CD4-positive, CD25-positive, alpha-beta regulatory T cell (primary cell): ENCODE results near the gene KLF2. TPM values are rescaled to one million over a fixed set of nuclear protein-coding genes. Genes with fewer than 3 reads are reported as not detected.
"Not testable (repeated sequence)": the region's sequence is repeated elsewhere in the genome, so short reads cannot be mapped to it uniquely, and the experiment has no call there.

Experiments used
- ATAC-seq, 2 donors: fragments of 150-1000 bp; cut with Tn5 transposase; one replicate each; pipeline ENCODE4 v1.10.0; 2021; ENCODE audit warnings: low read depth in 2 of 2, moderate number of reproducible peaks in 2 of 2, moderate library complexity in 1 of 2
- DNase-seq, 3 donors: peaks; one replicate each; pipeline versions ENCODE4 v3.0.0 to v3.0.0-alpha.2; 2012 to 2022; ENCODE audit warnings: mixed read lengths in 1 of 3
- H3K27ac ChIP-seq: one replicate; pipeline ENCODE4 v1.7.0; 2013; ENCODE audit warnings: mild to moderate bottlenecking, low read length; ENCODE audit not compliant: insufficient read depth, poor library complexity, severe bottlenecking
- H3K27me3 ChIP-seq: one replicate; pipeline ENCODE4 v1.7.0; 2013; ENCODE audit warnings: low read length; ENCODE audit not compliant: control insufficient read depth, insufficient read depth
- H3K36me3 ChIP-seq: one replicate; pipeline ENCODE4 v1.7.0; 2013; ENCODE audit warnings: mild to moderate bottlenecking, low read length, moderate library complexity; ENCODE audit not compliant: control insufficient read depth, insufficient read depth
- H3K4me1 ChIP-seq: 2 replicates; pipeline ENCODE4 v1.7.0; 2013; ENCODE audit warnings: mild to moderate bottlenecking, low read length; ENCODE audit not compliant: insufficient read depth, control insufficient read depth, poor library complexity, severe bottlenecking
- H3K4me3 ChIP-seq: one replicate; pipeline ENCODE4 v1.7.0; 2013; ENCODE audit warnings: low read depth, mild to moderate bottlenecking, low read length, moderate library complexity
- H3K9me3 ChIP-seq, 2 experiments: 1 replicate in 1 of 2; 2 replicates in 1 of 2; pipeline ENCODE4 v1.7.0; 2013; ENCODE audit warnings: low read length in 2 of 2, mild to moderate bottlenecking in 1 of 2, moderate library complexity in 1 of 2; ENCODE audit not compliant: control insufficient read depth in 2 of 2
- H3K27ac Mint-ChIP-seq, 3 donors: one replicate each; pipeline ENCODE4 v1.8.0; 2020 to 2022; ENCODE audit warnings: mild to moderate bottlenecking in 3 of 3, mixed read lengths in 3 of 3, moderate library complexity in 2 of 3
- H3K27me3 Mint-ChIP-seq: one replicate; pipeline ENCODE4 v1.8.0; 2022; ENCODE audit warnings: mild to moderate bottlenecking, mixed read lengths
- H3K36me3 Mint-ChIP-seq: one replicate; pipeline ENCODE4 v1.8.0; 2020; ENCODE audit warnings: mixed read lengths
- H3K4me1 Mint-ChIP-seq, 4 donors: one replicate each; pipeline ENCODE4 v1.8.0; 2020 to 2022; ENCODE audit warnings: mixed read lengths in 4 of 4, mild to moderate bottlenecking in 1 of 4
- H3K4me3 Mint-ChIP-seq, 4 donors: one replicate each; pipeline ENCODE4 v1.8.0; 2020 to 2022; ENCODE audit warnings: mild to moderate bottlenecking in 4 of 4, mixed read lengths in 4 of 4, moderate library complexity in 3 of 4
- H3K9me3 Mint-ChIP-seq, 7 donors: one replicate each; pipeline ENCODE4 v1.8.0; 2020 to 2022; ENCODE audit warnings: mixed read lengths in 7 of 7, mild to moderate bottlenecking in 3 of 7, moderate library complexity in 2 of 7
- polyA plus RNA-seq, 4 donors: library from polyadenylated mRNA; unstranded; fragments of 300-500 nt; fragmentation: Illumina TruSeq; gene quantifications; one replicate each; pipeline ENCODE4 v1.2.3, GENCODE V29; 2021
- total RNA-seq: library from RNA; stranded (reverse); gene quantifications from one replicate; pipeline ENCODE4 v1.2.3, GENCODE V29; 2022

KLF2 gene
- total and polyA plus RNA-seq, 5 donors from 2014 or later: 95.1 to 725 (median 138) TPM

- Mint-ChIP-seq H3K27ac (peak overlapping the region in 2 of 3 donors; percentile 60 to 81), H3K4me3 (peak overlapping the region in 2 of 4 donors; percentile 13 to 33)
- peaks cover 60% of the 10 kb centered on the region for H3K4me1 ChIP-seq
Observed at GRCh38 chr19:16340092-16340491, 15.5 kb downstream of the KLF2 start.

DNA sequence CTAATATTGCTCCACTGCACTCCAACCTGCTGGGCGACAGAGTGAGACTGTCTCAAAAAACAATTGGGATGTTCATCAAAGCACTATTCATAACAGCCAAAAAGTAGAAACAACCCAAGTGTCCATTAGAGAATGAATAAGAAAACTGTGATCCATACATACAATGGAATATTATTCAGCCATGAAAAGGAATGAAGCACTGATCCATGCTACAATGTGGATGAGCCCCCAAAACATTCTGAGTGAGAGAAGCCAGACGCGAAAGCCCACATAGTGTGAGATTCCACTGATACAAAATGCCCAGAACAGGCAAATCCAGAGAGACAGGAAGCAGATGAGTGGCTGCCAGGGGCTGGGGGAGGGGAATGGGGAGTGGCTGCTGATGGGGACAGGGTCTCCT, 16.0 kb downstream of the KLF2 start:
- no peaks in the 10 kb centered on the region for H3K36me3 ChIP-seq
- no peak for DNase-seq
- no peaks in the 10 kb centered on the region for H3K9me3 Mint-ChIP-seq
- H3K27me3 Mint-ChIP-seq: no peaks in the 10 kb centered on the region
- H3K4me1 Mint-ChIP-seq: peaks cover 17 to 71% (median 41%) of the 10 kb centered on the region in 4 donors
- H3K4me3 ChIP-seq: no peak overlapping the region
- peaks cover 60% of the 10 kb centered on the region for H3K4me1 ChIP-seq
- ATAC-seq: no peak
- no peak overlapping the region for H3K27ac ChIP-seq
- peak overlapping the region in 2 of 4 donors; percentile 13 to 22 for H3K4me3 Mint-ChIP-seq
- no peaks in the 10 kb centered on the region for H3K27me3 ChIP-seq
- no peaks in the 10 kb centered on the region for H3K36me3 Mint-ChIP-seq
- peak overlapping the region in 2 of 3 donors; percentile 20 to 81 for H3K27ac Mint-ChIP-seq
- no peaks in the 10 kb centered on the region for H3K9me3 ChIP-seq

More at GRCh38 chr19:16340092-16340491, 15.5 kb downstream of the KLF2 start:
- Histone ChIP-seq H3K27ac (no peak overlapping the region), H3K4me3 (no peak overlapping the region), H3K27me3 (no peaks in the 10 kb centered on the region), H3K9me3 (no peaks in the 10 kb centered on the region), H3K36me3 (no peaks in the 10 kb centered on the region)
- no peaks in the 10 kb centered on the region for H3K36me3 Mint-ChIP-seq
- no peaks in the 10 kb centered on the region for H3K9me3 Mint-ChIP-seq
- H3K4me1 Mint-ChIP-seq: peaks cover 17 to 69% (median 36%) of the 10 kb centered on the region in 4 donors
- ATAC-seq: no peak
- DNase-seq: no peak
- no peaks in the 10 kb centered on the region for H3K27me3 Mint-ChIP-seq

DNA sequence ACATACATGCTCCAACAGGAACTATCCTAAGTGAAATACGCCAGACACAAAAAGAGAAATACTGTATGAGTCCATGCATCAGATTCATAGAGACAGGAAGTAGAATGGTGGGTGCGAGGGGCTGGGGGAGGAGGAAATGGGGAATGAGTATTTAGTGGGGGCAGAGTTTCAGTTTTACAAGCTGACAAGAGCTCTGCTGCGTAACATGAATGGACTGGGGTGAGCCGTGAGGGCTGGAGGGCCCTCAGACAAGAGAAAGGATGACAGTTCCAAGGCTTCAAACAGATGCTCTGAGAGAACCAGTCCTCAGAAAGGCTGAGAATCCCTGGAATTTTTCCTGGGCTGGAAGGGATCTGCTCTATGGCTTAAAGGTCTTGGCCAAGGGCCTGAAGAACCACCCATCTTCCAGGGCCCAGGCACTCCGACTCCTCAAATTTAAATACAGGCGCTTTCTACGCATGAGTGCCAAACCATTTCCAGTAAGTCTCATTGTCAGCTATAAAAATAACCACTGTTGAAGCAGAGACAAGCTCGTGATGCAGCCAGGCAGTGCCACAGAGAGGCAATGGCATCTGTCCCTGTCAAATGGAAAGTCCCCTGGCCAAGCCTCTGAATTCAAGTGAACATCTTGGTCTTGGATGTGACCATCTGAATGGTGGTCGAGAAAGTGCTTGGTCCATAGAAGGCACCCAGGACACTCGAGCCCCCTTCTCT, 17.5 kb downstream of the KLF2 start:
- H3K27ac ChIP-seq: peak overlapping the region; percentile 74
- no peaks in the 10 kb centered on the region for H3K36me3 ChIP-seq
- H3K9me3 ChIP-seq: no peaks in the 10 kb centered on the region
- DNase-seq: peak in 2 of 3 donors; percentile 43 to 81
- Mint-ChIP-seq H3K36me3 (no peaks in the 10 kb centered on the region), H3K9me3 (no peaks in the 10 kb centered on the region), H3K4me3 (peak overlapping the region; percentile 52 to 80 (median 73)), H3K4me1 (peaks cover 17 to 69% (median 41%) of the 10 kb centered on the region in 4 donors), H3K27me3 (no peaks in the 10 kb centered on the region), H3K27ac (peak overlapping the region; percentile 93 to 99 (median 95))
- H3K4me1 ChIP-seq: peaks cover 60% of the 10 kb centered on the region
- peak overlapping the region; percentile 32 for H3K4me3 ChIP-seq
- ATAC-seq: peak; percentile 44 to 56
- no peaks in the 10 kb centered on the region for H3K27me3 ChIP-seq

DNA sequence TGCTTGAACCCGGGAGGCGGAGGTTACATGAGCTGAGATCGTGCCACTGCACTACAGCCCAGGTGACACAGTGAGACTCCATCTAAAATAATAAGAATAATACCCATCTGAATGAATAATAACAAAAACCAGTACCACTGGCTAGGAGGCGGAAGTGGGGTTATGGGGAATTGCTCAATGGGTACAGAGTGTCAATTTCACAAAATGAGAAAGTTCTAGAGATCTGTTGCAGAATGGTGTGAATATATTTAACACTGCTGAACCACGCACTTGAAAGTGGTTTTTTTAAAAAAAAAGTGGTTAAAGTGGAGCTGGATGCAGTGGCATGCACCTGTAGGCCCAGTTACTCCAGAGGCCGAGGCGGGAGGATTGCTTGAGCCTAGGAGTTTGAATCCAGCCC, 18.5 kb downstream of the KLF2 start:
- Mint-ChIP-seq H3K4me3 (peak overlapping the region in 1 of 4 donors; percentile 7), H3K27me3 (no peaks in the 10 kb centered on the region), H3K4me1 (peaks cover 17 to 66% (median 38%) of the 10 kb centered on the region in 4 donors), H3K27ac (peak overlapping the region in 2 of 3 donors; percentile 93 to 99), H3K36me3 (no peaks in the 10 kb centered on the region), H3K9me3 (no peaks in the 10 kb centered on the region)
- Histone ChIP-seq H3K36me3 (no peaks in the 10 kb centered on the region), H3K27me3 (no peaks in the 10 kb centered on the region), H3K4me1 (peaks cover 50% of the 10 kb centered on the region), H3K9me3 (no peaks in the 10 kb centered on the region), H3K27ac (no peak overlapping the region), H3K4me3 (no peak overlapping the region)
- ATAC-seq (no peak), DNase-seq (no peak)

GRCh38 chr19:16345457-16345856, 20.8 kb downstream of the KLF2 start:
- peaks cover 3% of the 10 kb centered on the region for H3K36me3 Mint-ChIP-seq
- H3K4me1 ChIP-seq: peaks cover 33% of the 10 kb centered on the region

DNA sequence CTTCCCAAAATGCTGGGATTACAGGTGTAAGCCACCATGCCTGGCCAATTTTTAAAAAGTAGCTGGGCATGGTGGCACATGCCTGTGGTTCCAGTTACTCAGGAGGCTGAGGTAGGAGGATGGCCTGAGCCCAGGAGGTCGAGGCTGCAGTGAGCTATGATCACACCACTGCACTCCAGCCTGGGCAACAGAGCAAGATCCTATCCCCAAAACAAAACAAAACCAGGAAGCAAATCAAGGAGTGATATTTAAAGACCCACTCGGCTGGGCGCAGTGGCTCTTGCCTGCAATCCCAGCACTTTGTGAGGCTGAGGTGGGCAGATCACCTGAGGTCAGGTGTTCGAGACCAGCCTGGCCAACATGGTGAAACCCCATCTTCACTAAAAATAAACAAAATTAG, 22.5 kb downstream of the KLF2 start:
- H3K27me3 Mint-ChIP-seq, H3K36me3 Mint-ChIP-seq, H3K27me3 ChIP-seq, H3K27ac ChIP-seq, H3K27ac Mint-ChIP-seq, H3K9me3 ChIP-seq, H3K4me3 ChIP-seq, H3K36me3 ChIP-seq, DNase-seq, ATAC-seq, H3K4me3 Mint-ChIP-seq, H3K9me3 Mint-ChIP-seq: not testable (repeated sequence)
- H3K4me1 ChIP-seq: peaks cover 33% of the 10 kb centered on the region
- peaks cover 15 to 59% (median 27%) of the 10 kb centered on the region in 4 donors for H3K4me1 Mint-ChIP-seq

More at GRCh38 chr19:16345457-16345856, 20.8 kb downstream of the KLF2 start:
- Mint-ChIP-seq H3K4me1 (peaks cover 12 to 58% (median 27%) of the 10 kb centered on the region in 4 donors), H3K9me3 (no peaks in the 10 kb centered on the region), H3K4me3 (peak overlapping the region in 1 of 4 donors; percentile 13), H3K27me3 (no peaks in the 10 kb centered on the region), H3K27ac (peak overlapping the region in 2 of 3 donors; percentile 0 to 52)
- DNase-seq: no peak
- Histone ChIP-seq H3K9me3 (no peaks in the 10 kb centered on the region), H3K27ac (no peak overlapping the region), H3K36me3 (no peaks in the 10 kb centered on the region), H3K4me3 (no peak overlapping the region), H3K27me3 (no peaks in the 10 kb centered on the region)
- ATAC-seq: no peak

DNA sequence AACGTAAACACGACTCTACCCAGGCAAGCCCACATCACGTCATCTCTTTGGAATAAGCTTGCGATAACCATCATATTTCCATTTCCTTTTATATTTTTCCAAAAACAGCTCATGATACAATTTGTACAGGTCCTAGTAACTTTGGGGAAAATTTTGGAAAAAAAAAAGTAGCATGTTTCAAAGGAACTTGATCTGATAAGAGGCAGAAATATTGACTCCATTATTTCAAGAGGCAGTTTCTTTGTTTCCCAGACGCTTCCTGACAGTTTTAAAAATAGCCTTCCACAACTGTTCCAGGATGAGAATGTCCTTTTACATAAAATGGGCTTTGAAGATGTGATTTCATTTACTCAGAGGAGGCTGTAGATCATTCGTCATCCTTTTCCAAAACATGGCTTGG, 23.1 kb downstream of the KLF2 start:
- H3K9me3 ChIP-seq: no peaks in the 10 kb centered on the region
- DNase-seq: no peak
- H3K27ac ChIP-seq: no peak overlapping the region
- Mint-ChIP-seq H3K4me3 (no peak overlapping the region), H3K36me3 (peaks cover 3% of the 10 kb centered on the region), H3K9me3 (no peaks in the 10 kb centered on the region), H3K4me1 (peaks cover 11 to 56% (median 24%) of the 10 kb centered on the region in 4 donors), H3K27ac (peak overlapping the region in 2 of 3 donors; percentile 18 to 69), H3K27me3 (no peaks in the 10 kb centered on the region)
- no peak for ATAC-seq
- no peaks in the 10 kb centered on the region for H3K36me3 ChIP-seq
- peaks cover 27% of the 10 kb centered on the region for H3K4me1 ChIP-seq
- no peaks in the 10 kb centered on the region for H3K27me3 ChIP-seq
- H3K4me3 ChIP-seq: no peak overlapping the region
